Measurements from ENCODE around the gene VEZT.

- TF ChIP-seq PATZ1 (CRISPR knock-in tag; IDR thresholded peaks at IDR 0.05; ENCODE audit: borderline replicate concordance) (no peak), TSHZ2 (CRISPR knock-in tag; IDR thresholded peaks at IDR 0.05) (no peak), SNAI2 (CRISPR knock-in tag; IDR thresholded peaks at IDR 0.05) (no peak), ARNTL (CRISPR knock-in tag; IDR thresholded peaks at IDR 0.05; ENCODE audit: borderline replicate concordance, low read depth) (no peak), CREB5 (CRISPR knock-in tag; IDR thresholded peaks at IDR 0.05; ENCODE audit: low read depth) (no peak), OSR1 (CRISPR knock-in tag; IDR thresholded peaks at IDR 0.05) (no peak), ZFP30 (CRISPR knock-in tag; IDR thresholded peaks at IDR 0.05) (no peak)
Measured at GRCh38 chr12:95325501-95325900, 107.9 kb downstream of the VEZT start.

All from SK-N-SH treated with all-trans-retinoic acid at 6 μM for 48 hours (cell line).